K562 (cell line): ENCODE measurements around the gene TRIOBP. TPM values are rescaled to one million over a fixed set of nuclear protein-coding genes. Genes with fewer than 3 reads are reported as not detected.
A peak's percentile ranks its signal among the peaks of the same experiment; 100 is the strongest.

Experiments
- ATAC-seq: fragments of 200-7000 bp; cut with Tn5 transposase; 3 replicates; pipeline ENCODE4 v1.9.1; 2020; ENCODE audit warnings: moderate library complexity
- BruUV-seq: library from RNA; stranded (reverse); fragments of 400-500 nt; replicated peaks from 2 replicates; lab custom pipeline; 2021; lab: Mats Ljungman, UMichigan
- CTCF ChIA-PET: fragments of 300-600 bp; formaldehyde crosslinking; extraction: SDS; loops from one replicate; lab custom pipeline; 2021; ENCODE audit warnings: low intra/inter-chr PET ratio; lab: Yijun Ruan, JAX
- POLR2A ChIA-PET: fragments of 300-600, 350-650 bp; sonication (Branson Sonifier 250); formaldehyde crosslinking; extraction: SDS; loops from one replicate; lab custom pipeline; 2021; ENCODE audit warnings: antibody characterized with exemption, inconsistent platforms; lab: Yijun Ruan, JAX
- DNase-seq, 4 experiments: peaks; one replicate each; pipeline versions ENCODE4 v3.0.0 to v3.0.0-alpha.2; 2011 to 2018; ENCODE audit warnings: low spot score in 3 of 4, mixed read lengths in 3 of 4; ENCODE audit errors: extremely low read depth in 1 of 4
- FAIRE-seq: peaks from 2 replicates; lab custom pipeline; 2011; peaks lifted over from hg19 to GRCh38; lab: Jason Lieb, UNC
- H2AFZ ChIP-seq: 2 replicates; pipeline ENCODE4 v1.6.0; 2011; ENCODE audit warnings: low read depth, low read length, control low read depth, inconsistent platforms
- H3K27ac ChIP-seq: fragments of 200-600 bp; 3 replicates; pipeline ENCODE4 v1.8.0; 2011; ENCODE audit warnings: low read depth, mild to moderate bottlenecking, control low read depth, inconsistent platforms, low read length, moderate library complexity, mixed read lengths; ENCODE audit errors: extremely low read depth
- H3K27me3 ChIP-seq, 2 experiments: fragments of 300-600 bp in 1 of 2; 2 replicates in 1 of 2; 3 replicates in 1 of 2; pipeline versions ENCODE4 v1.6.0 to v1.8.0; 2011; ENCODE audit warnings: inconsistent platforms in 2 of 2, low read length in 2 of 2, mild to moderate bottlenecking in 1 of 2, mixed read lengths in 1 of 2, moderate library complexity in 1 of 2; ENCODE audit not compliant: control insufficient read depth in 2 of 2, insufficient read depth in 2 of 2
- H3K36me3 ChIP-seq: fragments of 300-600 bp; 3 replicates; pipeline ENCODE4 v1.8.0; 2011; ENCODE audit warnings: mild to moderate bottlenecking, low read length, inconsistent platforms; ENCODE audit not compliant: control insufficient read depth, insufficient read depth
- H3K4me1 ChIP-seq, 2 experiments: fragments of 200-600 bp in 1 of 2; replicated peaks in 1 of 2; 2 replicates in 1 of 2; 3 replicates in 1 of 2; pipeline versions ENCODE4 v1.5.1 to v1.8.0; 2011; ENCODE audit warnings: inconsistent platforms in 2 of 2, low read length in 2 of 2, mild to moderate bottlenecking in 1 of 2, mixed read lengths in 1 of 2, moderate library complexity in 1 of 2; ENCODE audit not compliant: control insufficient read depth in 2 of 2, insufficient read depth in 2 of 2
- H3K4me2 ChIP-seq: 2 replicates; pipeline ENCODE4 v1.6.1; 2011; ENCODE audit warnings: low read length, control low read depth, inconsistent platforms, mixed read lengths; ENCODE audit not compliant: insufficient read depth
- H3K4me3 ChIP-seq: fragments of 200-600 bp; sonication (generic), shearing (Covaris generic); 2 replicates; pipeline ENCODE4 v1.5.1; 2016; ENCODE audit warnings: control low read depth, inconsistent platforms
- H3K79me2 ChIP-seq: fragments of 200-600 bp; 3 replicates; pipeline ENCODE4 v1.8.0; 2011; ENCODE audit warnings: low read length, inconsistent platforms; ENCODE audit not compliant: control insufficient read depth, insufficient read depth
- H3K9ac ChIP-seq, 2 experiments: 2 replicates each; pipeline versions ENCODE4 v1.6.0 to v1.6.1; 2011; ENCODE audit warnings: low read depth in 2 of 2, low read length in 2 of 2, control low read depth in 1 of 2, inconsistent platforms in 1 of 2, mild to moderate bottlenecking in 1 of 2, mixed read lengths in 1 of 2; ENCODE audit not compliant: insufficient read depth in 1 of 2
- H3K9me1 ChIP-seq: one replicate; pipeline ENCODE4 v1.6.0; 2011; ENCODE audit warnings: inconsistent platforms, mild to moderate bottlenecking, low read length, moderate library complexity; ENCODE audit not compliant: control insufficient read depth, insufficient read depth
- H3K9me3 ChIP-seq: replicated peaks from 2 replicates; pipeline ENCODE4 v1.5.1; 2011; ENCODE audit warnings: low read depth, low read length, inconsistent platforms; ENCODE audit not compliant: control insufficient read depth, insufficient read depth
- H4K20me1 ChIP-seq: replicated peaks from 2 replicates; pipeline ENCODE4 v1.6.1; 2011; ENCODE audit warnings: low read length, inconsistent platforms, mixed read lengths; ENCODE audit not compliant: control insufficient read depth, insufficient read depth
- CBFA2T2 ChIP-seq: fragments of 450-650 bp; conservative IDR thresholded peaks from 2 replicates; pipeline ENCODE4 v1.6.1; 2017; ENCODE audit warnings: mild to moderate bottlenecking
- CXXC5 ChIP-seq: fragments of 250-450 bp; sonication (Bioruptor Pico); IDR thresholded peaks from 2 replicates; pipeline ENCODE4 v1.8.0; 2022; ENCODE audit warnings: inconsistent platforms, mild to moderate bottlenecking, moderate library complexity
- FOXJ2 ChIP-seq: fragments of 200-800 bp; sonication (Bioruptor generic); IDR thresholded peaks from 2 replicates; pipeline ENCODE4 v1.6.1; 2016; ENCODE audit warnings: missing genetic modification characterization, missing compliant biosample characterization
- HDGF ChIP-seq: fragments of 450-650 bp; IDR thresholded peaks from 2 replicates; pipeline ENCODE4 v1.6.1; 2016
- ILK ChIP-seq: fragments of 450-650 bp; IDR thresholded peaks from 2 replicates; pipeline ENCODE4 v1.6.1; 2016; ENCODE audit warnings: missing genetic modification characterization, low read depth, mild to moderate bottlenecking, missing compliant biosample characterization, moderate library complexity, borderline replicate concordance
- MAX ChIP-seq: sonication (generic); formaldehyde crosslinking; IDR thresholded peaks from 2 replicates; pipeline ENCODE4 v1.9.0; 2022; ENCODE audit warnings: mild to moderate bottlenecking, missing genetic modification reagents
- MCM5 ChIP-seq: fragments of 450-650 bp; IDR thresholded peaks from 2 replicates; pipeline ENCODE4 v1.6.1; 2016; ENCODE audit warnings: low read depth
- MTF1 ChIP-seq: fragments of 250-450 bp; sonication (Bioruptor Pico); IDR thresholded peaks from 2 replicates; pipeline ENCODE4 v1.9.0; 2021; ENCODE audit warnings: moderate library complexity, mild to moderate bottlenecking, inconsistent platforms, borderline replicate concordance
- PHF20 ChIP-seq: fragments of 450-650 bp; IDR thresholded peaks from 2 replicates; pipeline ENCODE4 v1.6.1; 2018; ENCODE audit not compliant: partially characterized antibody
- SIRT6 ChIP-seq: IDR thresholded peaks from one replicate; pipeline ENCODE4 v1.6.1; 2012; ENCODE audit warnings: low read depth, mild to moderate bottlenecking, control low read depth, inconsistent platforms, low read length, moderate library complexity
- ZMIZ1 ChIP-seq, 2 experiments: fragments of 150-350 bp in 1 of 2; IDR thresholded peaks; 2 replicates each; pipeline ENCODE4 v1.6.1; 2012 to 2016; ENCODE audit warnings: low read depth in 2 of 2, low read length in 2 of 2, mild to moderate bottlenecking in 1 of 2, moderate library complexity in 1 of 2
- ZNF668 ChIP-seq: fragments of 250-450 bp; sonication (Bioruptor Pico); IDR thresholded peaks from 2 replicates; pipeline ENCODE4 v1.8.0; 2022; ENCODE audit warnings: mild to moderate bottlenecking, inconsistent platforms
- WGBS: fragments of 100-300 bp; shearing (Covaris generic); methylation state at CpG from one replicate; pipeline ENCODE4 v1.1.6; 2016; ENCODE audit warnings: low coverage, mixed read lengths; ENCODE audit not compliant: insufficient coverage; ENCODE audit errors: missing lambda C conversion rate; 5-methylcytosine and 5-hydroxymethylcytosine counted together
- in situ Hi-C: fragments of 300-500 bp; cut with MboI; formaldehyde crosslinking; loops from 4 replicates; pipeline ENCODE4 v1.15.0; 2018; ENCODE audit warnings: inconsistent platforms, mixed read lengths
- intact Hi-C: fragments of 100-400 bp; cut with micrococcal nuclease; formaldehyde crosslinking; loops from 2 replicates; pipeline ENCODE4 v1.14.2; 2022
- polyA plus RNA-seq, 8 experiments: library from polyadenylated mRNA; depleted of rRNA in 4 of 8; stranded (reverse) in 5 of 8; unstranded in 3 of 8; fragments of >200 nt; fragmentation: Nextera tagmentation in 2 of 8; fragmentation: Illumina TruSeq in 1 of 8; extraction: Ambion mirVana in 2 of 8; extraction: Trizol in 1 of 8; gene quantifications; 2 replicates each; pipeline versions ENCODE4 v1.2.1 to v1.2.3, GENCODE V29; 2011 to 2014; ENCODE audit warnings: inconsistent platforms in 1 of 8, missing spikeins in 1 of 8
- total RNA-seq, 7 experiments: library from RNA; depleted of rRNA in 6 of 7; stranded (reverse); fragments of >200 nt in 6 of 7; fragmentation: Illumina TruSeq in 2 of 7; extraction: Trizol in 2 of 7; gene quantifications; 2 replicates each; pipeline versions ENCODE4 v1.2.1 to v1.2.3, GENCODE V29; 2011 to 2021; ENCODE audit warnings: low replicate concordance in 1 of 7
- TF ChIP-seq, protein P1 (sequence below), 3 experiments: IDR thresholded peaks in 2 of 3; conservative IDR thresholded peaks in 1 of 3; 2 replicates each; pipeline ENCODE4 v1.5.1; 2011 to 2012; ENCODE audit warnings: low read length in 3 of 3, mild to moderate bottlenecking in 3 of 3, control low read depth in 2 of 3, improper control_type of control experiment in 1 of 3, inconsistent platforms in 1 of 3, low read depth in 1 of 3, mixed read lengths in 1 of 3, moderate library complexity in 1 of 3; ENCODE audit not compliant: insufficient read depth in 2 of 3
- TF ChIP-seq, protein P2 (sequence below): fragments of 250-450 bp; sonication (Bioruptor Pico); IDR thresholded peaks from 2 replicates; pipeline ENCODE4 v1.8.0; 2021; ENCODE audit warnings: mild to moderate bottlenecking, moderate library complexity

TRIOBP gene
- total and polyA plus RNA-seq, 9 of the 15 experiments (the other 6 are each of a cell fraction or from before 2014, with no cell fraction given) = 0.24 to 13.8 (median 5.5) TPM

GRCh38 chr22:37732699-37733607, 36.1 kb downstream of the TRIOBP start:
- Histone ChIP-seq H3K4me1 (peaks cover 9 to 17% of the 10 kb centered on the region in 2 experiments; a peak in 3 of 5 replicates), H4K20me1 (no peaks in the 10 kb centered on the region), H3K9me1 (no peaks in the 10 kb centered on the region), H3K9ac (no peak overlapping the region; a peak in 1 of 4 replicates), H3K27me3 (no peaks in the 10 kb centered on the region), H3K4me2 (no peak overlapping the region), H3K79me2 (no peaks in the 10 kb centered on the region), H2AFZ (peak overlapping the region; percentile 94), H3K9me3 (no peaks in the 10 kb centered on the region), H3K27ac (no peak overlapping the region), H3K4me3 (no peak overlapping the region), H3K36me3 (no peaks in the 10 kb centered on the region)
- in situ Hi-C loops = no loop called here
- FAIRE-seq (no peak), DNase-seq (no peak), ATAC-seq (no peak)
- intact Hi-C loops = no loop called here
- ChIA-PET CTCF (no interaction called here), POLR2A (interaction anchor here (0.5 kb wide), 1 partner anchor 9 kb away, joined by 3 read pairs; no protein-coding TSS in a partner anchor)
- BruUV-seq = no TSS peak
- WGBS = 76% methylated on average over 12 of the region's 19 CpGs
- TF ChIP-seq MCM5 = no peak
- TF ChIP-seq CBFA2T2 = no peak
- TF ChIP-seq, protein P1, sequence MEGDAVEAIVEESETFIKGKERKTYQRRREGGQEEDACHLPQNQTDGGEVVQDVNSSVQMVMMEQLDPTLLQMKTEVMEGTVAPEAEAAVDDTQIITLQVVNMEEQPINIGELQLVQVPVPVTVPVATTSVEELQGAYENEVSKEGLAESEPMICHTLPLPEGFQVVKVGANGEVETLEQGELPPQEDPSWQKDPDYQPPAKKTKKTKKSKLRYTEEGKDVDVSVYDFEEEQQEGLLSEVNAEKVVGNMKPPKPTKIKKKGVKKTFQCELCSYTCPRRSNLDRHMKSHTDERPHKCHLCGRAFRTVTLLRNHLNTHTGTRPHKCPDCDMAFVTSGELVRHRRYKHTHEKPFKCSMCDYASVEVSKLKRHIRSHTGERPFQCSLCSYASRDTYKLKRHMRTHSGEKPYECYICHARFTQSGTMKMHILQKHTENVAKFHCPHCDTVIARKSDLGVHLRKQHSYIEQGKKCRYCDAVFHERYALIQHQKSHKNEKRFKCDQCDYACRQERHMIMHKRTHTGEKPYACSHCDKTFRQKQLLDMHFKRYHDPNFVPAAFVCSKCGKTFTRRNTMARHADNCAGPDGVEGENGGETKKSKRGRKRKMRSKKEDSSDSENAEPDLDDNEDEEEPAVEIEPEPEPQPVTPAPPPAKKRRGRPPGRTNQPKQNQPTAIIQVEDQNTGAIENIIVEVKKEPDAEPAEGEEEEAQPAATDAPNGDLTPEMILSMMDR (IDR thresholded peaks at IDR 0.05 in 2 of 3, conservative IDR thresholded peaks at IDR 0.05 in 1 of 3; ENCODE audit: insufficient read depth in 2 of 3, low read depth in 1 of 3, low read length in 3 of 3) = no peak
- no peak for TF ChIP-seq ZMIZ1 (IDR thresholded peaks at IDR 0.05; ENCODE audit: low read depth in 2 of 2, low read length in 2 of 2)
- TF ChIP-seq FOXJ2 = no peak
- TF ChIP-seq PHF20 = no peak
- no peak for TF ChIP-seq ZNF668 (CRISPR knock-in tag)
- TF ChIP-seq CXXC5 (CRISPR knock-in tag) = no peak
- TF ChIP-seq MTF1 (CRISPR knock-in tag) = no peak
- TF ChIP-seq, protein P2, sequence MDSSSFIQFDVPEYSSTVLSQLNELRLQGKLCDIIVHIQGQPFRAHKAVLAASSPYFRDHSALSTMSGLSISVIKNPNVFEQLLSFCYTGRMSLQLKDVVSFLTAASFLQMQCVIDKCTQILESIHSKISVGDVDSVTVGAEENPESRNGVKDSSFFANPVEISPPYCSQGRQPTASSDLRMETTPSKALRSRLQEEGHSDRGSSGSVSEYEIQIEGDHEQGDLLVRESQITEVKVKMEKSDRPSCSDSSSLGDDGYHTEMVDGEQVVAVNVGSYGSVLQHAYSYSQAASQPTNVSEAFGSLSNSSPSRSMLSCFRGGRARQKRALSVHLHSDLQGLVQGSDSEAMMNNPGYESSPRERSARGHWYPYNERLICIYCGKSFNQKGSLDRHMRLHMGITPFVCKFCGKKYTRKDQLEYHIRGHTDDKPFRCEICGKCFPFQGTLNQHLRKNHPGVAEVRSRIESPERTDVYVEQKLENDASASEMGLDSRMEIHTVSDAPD (CRISPR knock-in tag) = no peak
- no peak for TF ChIP-seq SIRT6
- no peak for TF ChIP-seq MAX (CRISPR knock-in tag)
- no peak for TF ChIP-seq ILK (tag)
- TF ChIP-seq HDGF = no peak
